K562 (cell line): Measurements from ENCODE around the gene FUNDC2. TPM values are rescaled to one million over a fixed set of nuclear protein-coding genes. Genes with fewer than 3 reads are reported as not detected.

Source experiments
- ATAC-seq: fragments of 200-7000 bp; cut with Tn5 transposase; 3 replicates; pipeline ENCODE4 v1.9.1; 2020; ENCODE audit warnings: moderate library complexity
- BruUV-seq: library from RNA; stranded (reverse); fragments of 400-500 nt; replicated peaks from 2 replicates; lab custom pipeline; 2021; lab: Mats Ljungman, UMichigan
- CTCF ChIA-PET: fragments of 300-600 bp; formaldehyde crosslinking; extraction: SDS; loops from one replicate; lab custom pipeline; 2021; ENCODE audit warnings: low intra/inter-chr PET ratio; lab: Yijun Ruan, JAX
- POLR2A ChIA-PET: fragments of 300-600, 350-650 bp; sonication (Branson Sonifier 250); formaldehyde crosslinking; extraction: SDS; loops from one replicate; lab custom pipeline; 2021; ENCODE audit warnings: antibody characterized with exemption, inconsistent platforms; lab: Yijun Ruan, JAX
- DNase-seq, 4 experiments: peaks; one replicate each; pipeline versions ENCODE4 v3.0.0 to v3.0.0-alpha.2; 2011 to 2018; ENCODE audit warnings: low spot score in 3 of 4, mixed read lengths in 3 of 4; ENCODE audit errors: extremely low read depth in 1 of 4
- FAIRE-seq: peaks from 2 replicates; lab custom pipeline; 2011; peaks lifted over from hg19 to GRCh38; lab: Jason Lieb, UNC
- H2AFZ ChIP-seq: 2 replicates; pipeline ENCODE4 v1.6.0; 2011; ENCODE audit warnings: low read depth, low read length, control low read depth, inconsistent platforms
- H3K27ac ChIP-seq: fragments of 200-600 bp; 3 replicates; pipeline ENCODE4 v1.8.0; 2011; ENCODE audit warnings: low read depth, mild to moderate bottlenecking, control low read depth, inconsistent platforms, low read length, moderate library complexity, mixed read lengths; ENCODE audit errors: extremely low read depth
- H3K27me3 ChIP-seq, 2 experiments: fragments of 300-600 bp in 1 of 2; 2 replicates in 1 of 2; 3 replicates in 1 of 2; pipeline versions ENCODE4 v1.6.0 to v1.8.0; 2011; ENCODE audit warnings: inconsistent platforms in 2 of 2, low read length in 2 of 2, mild to moderate bottlenecking in 1 of 2, mixed read lengths in 1 of 2, moderate library complexity in 1 of 2; ENCODE audit not compliant: control insufficient read depth in 2 of 2, insufficient read depth in 2 of 2
- H3K36me3 ChIP-seq: fragments of 300-600 bp; 3 replicates; pipeline ENCODE4 v1.8.0; 2011; ENCODE audit warnings: mild to moderate bottlenecking, low read length, inconsistent platforms; ENCODE audit not compliant: control insufficient read depth, insufficient read depth
- H3K4me1 ChIP-seq, 2 experiments: fragments of 200-600 bp in 1 of 2; replicated peaks in 1 of 2; 2 replicates in 1 of 2; 3 replicates in 1 of 2; pipeline versions ENCODE4 v1.5.1 to v1.8.0; 2011; ENCODE audit warnings: inconsistent platforms in 2 of 2, low read length in 2 of 2, mild to moderate bottlenecking in 1 of 2, mixed read lengths in 1 of 2, moderate library complexity in 1 of 2; ENCODE audit not compliant: control insufficient read depth in 2 of 2, insufficient read depth in 2 of 2
- H3K4me2 ChIP-seq: 2 replicates; pipeline ENCODE4 v1.6.1; 2011; ENCODE audit warnings: low read length, control low read depth, inconsistent platforms, mixed read lengths; ENCODE audit not compliant: insufficient read depth
- H3K4me3 ChIP-seq: fragments of 200-600 bp; sonication (generic), shearing (Covaris generic); 2 replicates; pipeline ENCODE4 v1.5.1; 2016; ENCODE audit warnings: control low read depth, inconsistent platforms
- H3K79me2 ChIP-seq: fragments of 200-600 bp; 3 replicates; pipeline ENCODE4 v1.8.0; 2011; ENCODE audit warnings: low read length, inconsistent platforms; ENCODE audit not compliant: control insufficient read depth, insufficient read depth
- H3K9ac ChIP-seq, 2 experiments: 2 replicates each; pipeline versions ENCODE4 v1.6.0 to v1.6.1; 2011; ENCODE audit warnings: low read depth in 2 of 2, low read length in 2 of 2, control low read depth in 1 of 2, inconsistent platforms in 1 of 2, mild to moderate bottlenecking in 1 of 2, mixed read lengths in 1 of 2; ENCODE audit not compliant: insufficient read depth in 1 of 2
- H3K9me1 ChIP-seq: one replicate; pipeline ENCODE4 v1.6.0; 2011; ENCODE audit warnings: inconsistent platforms, mild to moderate bottlenecking, low read length, moderate library complexity; ENCODE audit not compliant: control insufficient read depth, insufficient read depth
- H3K9me3 ChIP-seq: replicated peaks from 2 replicates; pipeline ENCODE4 v1.5.1; 2011; ENCODE audit warnings: low read depth, low read length, inconsistent platforms; ENCODE audit not compliant: control insufficient read depth, insufficient read depth
- H4K20me1 ChIP-seq: replicated peaks from 2 replicates; pipeline ENCODE4 v1.6.1; 2011; ENCODE audit warnings: low read length, inconsistent platforms, mixed read lengths; ENCODE audit not compliant: control insufficient read depth, insufficient read depth
- BRCA1 ChIP-seq, 2 experiments: fragments of 450-650 bp in 1 of 2; sonication (generic) in 1 of 2; formaldehyde crosslinking in 1 of 2; IDR thresholded peaks; 2 replicates each; pipeline versions ENCODE4 v1.5.0 to v1.6.1; 2017 to 2020; ENCODE audit warnings: mild to moderate bottlenecking in 1 of 2, missing genetic modification reagents in 1 of 2
- CBFA2T3 ChIP-seq: fragments of 450-650 bp; IDR thresholded peaks from 2 replicates; pipeline ENCODE4 v1.6.1; 2017
- DNMT1 ChIP-seq: fragments of 450-650 bp; IDR thresholded peaks from 2 replicates; pipeline ENCODE4 v1.6.1; 2016; ENCODE audit warnings: antibody characterized with exemption, mild to moderate bottlenecking
- HDAC2 ChIP-seq: fragments of 450-650 bp; IDR thresholded peaks from 2 replicates; pipeline ENCODE4 v1.6.1; 2016; ENCODE audit warnings: mild to moderate bottlenecking
- MYBL2 ChIP-seq, 2 experiments: fragments of 450-650 bp in 1 of 2; sonication (generic) in 1 of 2; formaldehyde crosslinking in 1 of 2; IDR thresholded peaks; 2 replicates each; pipeline versions ENCODE4 v1.6.1 to v1.8.1; 2017 to 2022; ENCODE audit warnings: borderline replicate concordance in 1 of 2, inconsistent platforms in 1 of 2, low read depth in 1 of 2, mild to moderate bottlenecking in 1 of 2, missing genetic modification reagents in 1 of 2, moderate library complexity in 1 of 2
- SAP30 ChIP-seq: fragments of 200-600 bp; sonication (generic); IDR thresholded peaks from 2 replicates; pipeline ENCODE4 v1.6.1; 2012; ENCODE audit warnings: borderline replicate concordance, low read depth, mild to moderate bottlenecking, moderate library complexity, low read length, control low read depth, inconsistent platforms; ENCODE audit not compliant: insufficient read depth, poor library complexity, severe bottlenecking
- ZNF699 ChIP-seq: fragments of 250-450 bp; sonication (Bioruptor Pico); IDR thresholded peaks from 2 replicates; pipeline ENCODE4 v1.8.0; 2021; ENCODE audit warnings: mild to moderate bottlenecking, moderate library complexity; ENCODE audit not compliant: insufficient replicate concordance
- WGBS: fragments of 100-300 bp; shearing (Covaris generic); methylation state at CpG from one replicate; pipeline ENCODE4 v1.1.6; 2016; ENCODE audit warnings: low coverage, mixed read lengths; ENCODE audit not compliant: insufficient coverage; ENCODE audit errors: missing lambda C conversion rate; 5-methylcytosine and 5-hydroxymethylcytosine counted together
- in situ Hi-C: fragments of 300-500 bp; cut with MboI; formaldehyde crosslinking; loops from 4 replicates; pipeline ENCODE4 v1.15.0; 2018; ENCODE audit warnings: inconsistent platforms, mixed read lengths
- intact Hi-C: fragments of 100-400 bp; cut with micrococcal nuclease; formaldehyde crosslinking; loops from 2 replicates; pipeline ENCODE4 v1.14.2; 2022
- polyA plus RNA-seq, 8 experiments: library from polyadenylated mRNA; depleted of rRNA in 4 of 8; stranded (reverse) in 5 of 8; unstranded in 3 of 8; fragments of >200 nt; fragmentation: Nextera tagmentation in 2 of 8; fragmentation: Illumina TruSeq in 1 of 8; extraction: Ambion mirVana in 2 of 8; extraction: Trizol in 1 of 8; gene quantifications; 2 replicates each; pipeline versions ENCODE4 v1.2.1 to v1.2.3, GENCODE V29; 2011 to 2014; ENCODE audit warnings: inconsistent platforms in 1 of 8, missing spikeins in 1 of 8
- total RNA-seq, 7 experiments: library from RNA; depleted of rRNA in 6 of 7; stranded (reverse); fragments of >200 nt in 6 of 7; fragmentation: Illumina TruSeq in 2 of 7; extraction: Trizol in 2 of 7; gene quantifications; 2 replicates each; pipeline versions ENCODE4 v1.2.1 to v1.2.3, GENCODE V29; 2011 to 2021; ENCODE audit warnings: low replicate concordance in 1 of 7
- TF ChIP-seq, protein P1 (sequence below): fragments of 450-650 bp; IDR thresholded peaks from one replicate; pipeline ENCODE4 v1.6.1; 2018; ENCODE audit warnings: mild to moderate bottlenecking, moderate library complexity; ENCODE audit not compliant: partially characterized antibody
- TF ChIP-seq, protein P2 (sequence below), 2 experiments: fragments of 450-650 bp; IDR thresholded peaks; 2 replicates each; pipeline ENCODE4 v1.6.1; 2016
- TF ChIP-seq, protein P3 (sequence below): fragments of 250-450 bp; sonication (Bioruptor Pico); IDR thresholded peaks from 2 replicates; pipeline ENCODE4 v1.4.0; 2020; ENCODE audit warnings: mild to moderate bottlenecking, moderate library complexity, borderline replicate concordance

FUNDC2 gene
- total and polyA plus RNA-seq, 9 of the 15 experiments (the other 6 are each of a cell fraction or from before 2014, with no cell fraction given): 50.6 to 235 (median 123) TPM

DNA sequence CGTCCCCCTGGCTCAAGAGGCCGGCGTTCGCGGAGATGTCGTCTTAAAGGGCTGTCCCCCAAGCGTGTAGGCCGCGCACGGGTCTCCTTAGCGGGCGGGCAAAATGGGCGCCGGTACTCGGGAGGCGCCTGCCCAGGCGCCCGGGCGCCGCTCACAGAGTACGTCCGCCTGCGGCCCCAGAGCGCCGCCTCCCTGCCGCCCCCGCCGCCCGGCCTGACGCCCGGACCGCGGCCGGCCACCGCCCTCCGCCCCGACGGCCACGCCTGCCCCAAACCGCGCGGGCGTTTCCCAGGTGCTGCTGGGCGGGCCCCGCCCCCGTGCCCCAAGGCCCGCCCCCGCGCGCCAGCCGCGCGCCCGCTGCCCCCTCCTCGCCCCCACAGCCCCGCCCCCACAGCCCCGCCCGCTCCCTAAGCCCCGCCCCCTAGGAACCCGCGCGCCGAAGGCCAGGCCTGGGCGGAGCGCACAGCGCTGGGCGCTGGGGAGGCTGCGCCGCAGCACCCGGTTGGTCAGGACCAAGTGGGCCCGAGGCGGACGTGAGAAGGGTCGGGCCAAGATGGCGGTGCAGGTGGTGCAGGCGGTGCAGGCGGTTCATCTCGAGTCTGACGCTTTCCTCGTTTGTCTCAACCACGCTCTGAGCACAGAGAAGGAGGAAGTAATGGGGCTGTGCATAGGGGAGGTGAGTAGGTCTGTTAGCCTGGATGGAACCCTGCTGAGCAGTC, 44.5 kb downstream of the FUNDC2 start, which contains the start of the genes BRCC3, CMC4 and MTCP1 (continued):
- no peak for TF ChIP-seq BRCA1 (IDR thresholded peaks at IDR 0.05)
- TF ChIP-seq BRCA1 (CRISPR knock-in tag; IDR thresholded peaks at IDR 0.05): no peak
- TF ChIP-seq ZNF699: no peak
- TF ChIP-seq, protein P1, sequence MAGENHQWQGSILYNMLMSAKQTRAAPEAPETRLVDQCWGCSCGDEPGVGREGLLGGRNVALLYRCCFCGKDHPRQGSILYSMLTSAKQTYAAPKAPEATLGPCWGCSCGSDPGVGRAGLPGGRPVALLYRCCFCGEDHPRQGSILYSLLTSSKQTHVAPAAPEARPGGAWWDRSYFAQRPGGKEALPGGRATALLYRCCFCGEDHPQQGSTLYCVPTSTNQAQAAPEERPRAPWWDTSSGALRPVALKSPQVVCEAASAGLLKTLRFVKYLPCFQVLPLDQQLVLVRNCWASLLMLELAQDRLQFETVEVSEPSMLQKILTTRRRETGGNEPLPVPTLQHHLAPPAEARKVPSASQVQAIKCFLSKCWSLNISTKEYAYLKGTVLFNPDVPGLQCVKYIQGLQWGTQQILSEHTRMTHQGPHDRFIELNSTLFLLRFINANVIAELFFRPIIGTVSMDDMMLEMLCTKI: no peak
- TF ChIP-seq MYBL2 (IDR thresholded peaks at IDR 0.05; ENCODE audit: low read depth): no peak
- TF ChIP-seq MYBL2 (CRISPR knock-in tag; IDR thresholded peaks at IDR 0.05; ENCODE audit: borderline replicate concordance): no peak
- TF ChIP-seq CBFA2T3: no peak
- TF ChIP-seq DNMT1: no peak

DNA sequence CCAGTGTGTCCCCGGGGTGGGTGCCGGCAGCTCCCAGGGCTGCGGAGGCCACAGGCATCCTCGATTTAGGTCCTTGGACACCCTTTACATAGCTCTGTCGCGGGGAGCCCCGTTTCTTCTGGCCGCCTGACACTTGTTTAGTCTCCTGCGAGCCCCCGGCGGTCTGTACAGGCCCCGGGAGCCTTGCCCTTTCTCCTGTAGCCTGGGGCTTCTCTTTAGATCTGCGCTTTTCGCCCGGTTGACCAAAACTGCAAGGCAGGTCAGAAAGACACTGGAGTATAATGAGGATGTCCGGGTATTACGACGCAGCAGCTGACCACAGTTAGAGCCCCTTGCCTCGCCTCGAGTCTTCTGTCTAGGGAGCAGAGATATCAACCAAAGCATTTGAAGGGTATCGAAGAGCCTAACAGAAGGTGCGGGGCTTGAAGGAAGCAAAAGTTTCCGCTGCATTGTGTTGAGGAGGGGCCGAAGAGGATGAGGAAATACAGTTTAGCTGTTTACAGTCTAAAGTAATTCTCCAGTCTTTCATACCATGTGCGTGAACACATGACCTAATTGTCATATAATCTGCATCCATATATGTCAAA, 45.1 kb downstream of the FUNDC2 start:
- ChIA-PET CTCF (no interaction called here), POLR2A (interaction anchor here (1.0 to 1.2 kb wide), 3 partner anchors 10 to 33 kb away, joined by 3 to 4 read pairs (median 3); no protein-coding TSS in a partner anchor)
- H3K27me3 ChIP-seq: no peaks in the 10 kb centered on the region
- H3K79me2 ChIP-seq: peaks cover 69% of the 10 kb centered on the region
- no peaks in the 10 kb centered on the region for H4K20me1 ChIP-seq
- peak; percentile 10 for ATAC-seq
- intact Hi-C loops: loop anchor here (2.0 to 5.0 kb wide), 2 partner anchors 145 to 309 kb away; partner anchors contain the start of genes DKC1 and VBP1
- in situ Hi-C loops: no loop called here
- peak overlapping the region; percentile 90 for H3K4me2 ChIP-seq
- FAIRE-seq: peak; percentile 78
- peak overlapping the region; percentile 88 for H2AFZ ChIP-seq
- under 1% methylated on average over 15 of the region's 25 CpGs for WGBS
- peak overlapping the region; percentile 82 to 98 for H3K9ac ChIP-seq
- peak overlapping the region; percentile 74 for H3K27ac ChIP-seq
- DNase-seq: peak in 1 of 4 experiments; percentile 28
- no peaks in the 10 kb centered on the region for H3K9me1 ChIP-seq
- peaks cover 41% of the 10 kb centered on the region for H3K36me3 ChIP-seq
- H3K4me3 ChIP-seq: peak overlapping the region; percentile 68
- BruUV-seq: TSS peak; percentile 59
- peaks cover 4 to 11% of the 10 kb centered on the region in 2 experiments; a peak in 4 of 5 replicates for H3K4me1 ChIP-seq
- no peaks in the 10 kb centered on the region for H3K9me3 ChIP-seq
- TF ChIP-seq, protein P2, sequence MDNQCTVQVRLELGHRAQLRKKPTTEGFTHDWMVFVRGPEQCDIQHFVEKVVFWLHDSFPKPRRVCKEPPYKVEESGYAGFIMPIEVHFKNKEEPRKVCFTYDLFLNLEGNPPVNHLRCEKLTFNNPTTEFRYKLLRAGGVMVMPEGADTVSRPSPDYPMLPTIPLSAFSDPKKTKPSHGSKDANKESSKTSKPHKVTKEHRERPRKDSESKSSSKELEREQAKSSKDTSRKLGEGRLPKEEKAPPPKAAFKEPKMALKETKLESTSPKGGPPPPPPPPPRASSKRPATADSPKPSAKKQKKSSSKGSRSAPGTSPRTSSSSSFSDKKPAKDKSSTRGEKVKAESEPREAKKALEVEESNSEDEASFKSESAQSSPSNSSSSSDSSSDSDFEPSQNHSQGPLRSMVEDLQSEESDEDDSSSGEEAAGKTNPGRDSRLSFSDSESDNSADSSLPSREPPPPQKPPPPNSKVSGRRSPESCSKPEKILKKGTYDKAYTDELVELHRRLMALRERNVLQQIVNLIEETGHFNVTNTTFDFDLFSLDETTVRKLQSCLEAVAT (IDR thresholded peaks at IDR 0.05): 0 out of 4 replicates have a peak, but pooled peaks of 1 of the 2 experiments have one; percentile 2
- TF ChIP-seq, protein P3, sequence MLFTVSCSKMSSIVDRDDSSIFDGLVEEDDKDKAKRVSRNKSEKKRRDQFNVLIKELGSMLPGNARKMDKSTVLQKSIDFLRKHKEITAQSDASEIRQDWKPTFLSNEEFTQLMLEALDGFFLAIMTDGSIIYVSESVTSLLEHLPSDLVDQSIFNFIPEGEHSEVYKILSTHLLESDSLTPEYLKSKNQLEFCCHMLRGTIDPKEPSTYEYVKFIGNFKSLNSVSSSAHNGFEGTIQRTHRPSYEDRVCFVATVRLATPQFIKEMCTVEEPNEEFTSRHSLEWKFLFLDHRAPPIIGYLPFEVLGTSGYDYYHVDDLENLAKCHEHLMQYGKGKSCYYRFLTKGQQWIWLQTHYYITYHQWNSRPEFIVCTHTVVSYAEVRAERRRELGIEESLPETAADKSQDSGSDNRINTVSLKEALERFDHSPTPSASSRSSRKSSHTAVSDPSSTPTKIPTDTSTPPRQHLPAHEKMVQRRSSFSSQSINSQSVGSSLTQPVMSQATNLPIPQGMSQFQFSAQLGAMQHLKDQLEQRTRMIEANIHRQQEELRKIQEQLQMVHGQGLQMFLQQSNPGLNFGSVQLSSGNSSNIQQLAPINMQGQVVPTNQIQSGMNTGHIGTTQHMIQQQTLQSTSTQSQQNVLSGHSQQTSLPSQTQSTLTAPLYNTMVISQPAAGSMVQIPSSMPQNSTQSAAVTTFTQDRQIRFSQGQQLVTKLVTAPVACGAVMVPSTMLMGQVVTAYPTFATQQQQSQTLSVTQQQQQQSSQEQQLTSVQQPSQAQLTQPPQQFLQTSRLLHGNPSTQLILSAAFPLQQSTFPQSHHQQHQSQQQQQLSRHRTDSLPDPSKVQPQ: no peak
- TF ChIP-seq HDAC2: 0 out of 2 replicates have a peak, but pooled peaks have one; percentile 10
- TF ChIP-seq SAP30: peak; percentile 29
